ENCODE measurements around the gene FSTL4. TPM values are rescaled to one million over a fixed set of nuclear protein-coding genes. Genes with fewer than 3 reads are reported as not detected.
"Not testable (repeated sequence)": the region's sequence is repeated elsewhere in the genome, so short reads cannot be mapped to it uniquely, and the experiment has no call there.

FSTL4 gene
- total RNA-seq, 1 donor from 2014 or later = 11.3 TPM

DNA sequence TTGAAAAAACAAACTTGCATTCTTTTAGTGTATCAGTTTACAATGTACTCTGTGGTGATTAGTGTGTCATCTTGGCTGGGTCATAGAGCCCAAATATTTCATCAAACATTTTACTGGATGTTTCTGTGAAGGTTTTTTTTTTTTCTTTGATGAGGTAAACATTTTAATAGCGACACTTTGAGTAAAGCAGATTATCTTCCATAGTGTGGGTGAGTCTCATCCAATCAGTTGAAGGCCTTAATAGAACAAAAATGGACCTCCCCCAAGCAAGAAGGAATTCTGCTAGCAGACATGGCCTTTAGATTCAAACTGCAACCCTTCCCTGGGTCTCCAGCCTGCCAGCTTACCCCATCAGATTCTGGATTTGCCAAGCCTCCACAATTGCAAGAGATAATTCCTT, 72.5 kb downstream of the FSTL4 start:
- Mint-ChIP-seq H3K36me3 (no peaks in the 10 kb centered on the region), H3K4me1 (ENCODE audit: unreplicated experiment) (no peaks in the 10 kb centered on the region), H3K27ac (no peak overlapping the region), H3K9me3 (no peaks in the 10 kb centered on the region), H3K4me3 (no peak overlapping the region), H3K27me3 (peaks cover 4% of the 10 kb centered on the region)
- TF ChIP-seq, protein P1, sequence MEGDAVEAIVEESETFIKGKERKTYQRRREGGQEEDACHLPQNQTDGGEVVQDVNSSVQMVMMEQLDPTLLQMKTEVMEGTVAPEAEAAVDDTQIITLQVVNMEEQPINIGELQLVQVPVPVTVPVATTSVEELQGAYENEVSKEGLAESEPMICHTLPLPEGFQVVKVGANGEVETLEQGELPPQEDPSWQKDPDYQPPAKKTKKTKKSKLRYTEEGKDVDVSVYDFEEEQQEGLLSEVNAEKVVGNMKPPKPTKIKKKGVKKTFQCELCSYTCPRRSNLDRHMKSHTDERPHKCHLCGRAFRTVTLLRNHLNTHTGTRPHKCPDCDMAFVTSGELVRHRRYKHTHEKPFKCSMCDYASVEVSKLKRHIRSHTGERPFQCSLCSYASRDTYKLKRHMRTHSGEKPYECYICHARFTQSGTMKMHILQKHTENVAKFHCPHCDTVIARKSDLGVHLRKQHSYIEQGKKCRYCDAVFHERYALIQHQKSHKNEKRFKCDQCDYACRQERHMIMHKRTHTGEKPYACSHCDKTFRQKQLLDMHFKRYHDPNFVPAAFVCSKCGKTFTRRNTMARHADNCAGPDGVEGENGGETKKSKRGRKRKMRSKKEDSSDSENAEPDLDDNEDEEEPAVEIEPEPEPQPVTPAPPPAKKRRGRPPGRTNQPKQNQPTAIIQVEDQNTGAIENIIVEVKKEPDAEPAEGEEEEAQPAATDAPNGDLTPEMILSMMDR (conservative IDR thresholded peaks at IDR 0.05) = no peak
- DNase-seq (ENCODE audit: extremely low spot score, unreplicated experiment) = no peak

DNA sequence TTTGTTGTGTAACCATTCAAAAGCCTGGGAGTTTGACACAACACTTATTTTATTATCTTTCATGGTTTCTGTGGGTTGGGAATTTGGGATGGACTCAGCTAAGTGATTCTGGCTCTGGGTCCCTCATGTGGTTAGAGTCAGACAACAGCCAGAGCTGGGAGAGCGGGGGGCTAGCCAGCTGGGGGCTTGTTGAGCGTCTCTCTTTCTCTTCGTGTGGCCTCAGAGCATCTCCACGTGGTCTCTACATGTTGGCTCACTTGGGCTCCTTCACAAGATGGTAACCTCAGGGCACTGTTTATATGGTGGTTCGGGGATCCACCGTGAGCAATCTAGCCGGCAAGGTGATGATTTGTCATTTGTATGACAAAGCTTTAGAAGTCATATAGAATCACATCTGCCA, 73.6 kb downstream of the FSTL4 start:
- no peaks in the 10 kb centered on the region for H3K9me3 Mint-ChIP-seq
- H3K27ac Mint-ChIP-seq = no peak overlapping the region
- H3K36me3 Mint-ChIP-seq = no peaks in the 10 kb centered on the region
- DNase-seq (ENCODE audit: extremely low spot score, unreplicated experiment) = no peak
- peaks cover 4% of the 10 kb centered on the region for H3K27me3 Mint-ChIP-seq
- no peaks in the 10 kb centered on the region for H3K4me1 Mint-ChIP-seq (ENCODE audit: unreplicated experiment)
- TF ChIP-seq, protein P1 (conservative IDR thresholded peaks at IDR 0.05) = no peak
- H3K4me3 Mint-ChIP-seq = no peak overlapping the region

DNA sequence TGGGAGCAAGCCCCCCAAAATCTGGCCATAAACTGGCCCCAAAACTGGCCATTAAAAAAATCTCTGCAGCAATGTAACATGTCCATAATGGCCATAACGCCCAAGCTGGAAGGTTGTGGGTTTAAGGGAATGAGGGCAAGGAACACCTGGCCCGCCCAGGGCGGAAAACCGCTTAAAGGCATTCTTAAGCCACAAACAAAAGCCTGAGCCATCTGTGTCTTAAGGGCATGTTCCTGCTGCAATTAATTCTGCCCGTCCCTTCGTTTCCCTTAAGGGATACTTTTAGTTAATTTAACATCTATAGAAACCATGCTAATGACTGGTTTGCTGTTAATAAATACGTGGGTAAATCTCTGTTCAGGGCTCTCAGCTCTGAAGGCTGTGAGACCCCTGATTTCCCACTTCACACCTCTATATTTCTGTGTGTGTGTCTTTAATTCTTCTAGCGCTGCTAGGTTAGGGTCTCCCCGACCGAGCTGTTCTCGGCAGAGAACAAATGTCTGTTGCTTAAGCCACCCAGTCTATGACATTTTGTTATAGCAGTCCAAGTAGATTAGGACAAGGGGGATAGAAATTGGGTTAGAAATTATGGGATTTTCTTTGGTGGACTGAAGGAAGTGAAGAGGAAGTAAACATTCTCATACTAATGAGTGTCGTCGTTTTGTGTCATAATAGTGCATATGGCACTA, 77.0 kb downstream of the FSTL4 start:
- not testable (repeated sequence) for H3K9me3 Mint-ChIP-seq, H3K36me3 Mint-ChIP-seq, H3K27me3 Mint-ChIP-seq

DNA sequence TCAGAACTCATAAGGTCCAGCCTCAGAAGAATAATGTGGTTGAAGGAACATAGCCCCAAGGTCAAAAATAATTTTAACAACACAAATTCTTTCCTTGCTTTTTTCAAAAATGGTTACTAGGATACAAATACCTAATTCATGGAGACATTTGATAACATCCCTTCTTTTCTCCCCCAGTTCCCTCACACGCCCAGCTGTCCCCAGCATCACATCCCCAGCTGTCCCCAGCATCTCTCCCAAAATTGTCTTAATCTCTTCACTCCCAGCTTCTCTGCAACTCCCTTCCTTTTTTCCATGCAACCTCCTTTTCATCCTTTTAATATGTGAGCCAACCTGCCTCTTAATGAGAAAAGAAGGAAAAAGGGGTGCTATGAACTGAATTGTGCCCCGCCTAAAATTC, 77.8 kb downstream of the FSTL4 start:
- TF ChIP-seq, protein P1 (conservative IDR thresholded peaks at IDR 0.05) = no peak
- Mint-ChIP-seq H3K9me3 (no peaks in the 10 kb centered on the region), H3K27me3 (peaks cover 4% of the 10 kb centered on the region), H3K4me1 (ENCODE audit: unreplicated experiment) (no peaks in the 10 kb centered on the region), H3K4me3 (no peak overlapping the region), H3K27ac (no peak overlapping the region), H3K36me3 (no peaks in the 10 kb centered on the region)
- no peak for DNase-seq (ENCODE audit: extremely low spot score, unreplicated experiment)

More for the DNA sequence above, 77.0 kb downstream of the FSTL4 start:
- not testable (repeated sequence) for H3K27ac Mint-ChIP-seq; H3K4me1 Mint-ChIP-seq (ENCODE audit: unreplicated experiment); DNase-seq (ENCODE audit: extremely low spot score, unreplicated experiment); H3K4me3 Mint-ChIP-seq

DNA sequence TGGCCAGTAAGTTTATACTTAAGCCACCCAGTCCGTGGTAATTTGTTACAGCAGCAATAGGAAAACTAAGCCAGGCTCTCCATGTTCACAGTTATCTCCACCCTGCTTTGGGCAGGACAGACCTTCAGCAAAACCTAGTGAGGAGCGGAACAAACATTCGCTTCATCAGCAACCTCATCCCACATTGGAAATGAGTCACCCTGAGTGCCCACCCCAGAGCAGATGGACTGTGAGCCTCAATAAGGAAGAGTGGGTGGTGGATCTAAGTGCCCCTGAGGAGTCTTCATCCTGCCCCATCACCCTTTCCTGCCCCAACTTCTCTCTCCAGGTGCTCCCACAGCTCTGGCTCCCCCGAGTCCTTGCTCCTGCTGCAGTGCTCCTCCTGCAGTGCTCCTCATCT, 78.8 kb downstream of the FSTL4 start:
- H3K4me1 Mint-ChIP-seq (ENCODE audit: unreplicated experiment) = no peaks in the 10 kb centered on the region
- H3K9me3 Mint-ChIP-seq = no peaks in the 10 kb centered on the region
- TF ChIP-seq, protein P1 (conservative IDR thresholded peaks at IDR 0.05) = no peak
- H3K27me3 Mint-ChIP-seq = peaks cover 4% of the 10 kb centered on the region
- no peak for DNase-seq (ENCODE audit: extremely low spot score, unreplicated experiment)
- H3K36me3 Mint-ChIP-seq = no peaks in the 10 kb centered on the region
- H3K27ac Mint-ChIP-seq = no peak overlapping the region
- no peak overlapping the region for H3K4me3 Mint-ChIP-seq

DNA sequence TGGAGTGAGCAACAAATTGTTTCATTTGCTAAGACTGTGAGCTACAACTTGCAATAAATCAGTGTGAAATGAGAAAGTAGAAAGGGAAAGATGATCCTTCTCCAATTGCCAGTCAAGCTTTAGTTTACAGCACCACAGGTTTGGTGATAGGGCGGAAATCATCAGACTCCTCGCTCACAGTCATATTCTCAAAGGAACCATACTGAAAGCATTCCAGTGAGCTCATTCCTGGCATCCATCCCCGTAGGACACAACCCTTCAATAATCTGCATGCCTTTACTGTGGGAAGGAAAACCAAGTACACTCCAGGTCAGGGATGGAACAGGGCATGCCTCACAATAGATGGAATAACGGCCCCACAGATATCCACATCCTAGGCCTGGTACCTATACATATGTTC, 80.7 kb downstream of the FSTL4 start:
- Mint-ChIP-seq H3K27ac (no peak overlapping the region), H3K27me3 (peaks cover 4% of the 10 kb centered on the region), H3K4me3 (no peak overlapping the region), H3K4me1 (ENCODE audit: unreplicated experiment) (no peaks in the 10 kb centered on the region), H3K9me3 (no peaks in the 10 kb centered on the region), H3K36me3 (no peaks in the 10 kb centered on the region)
- TF ChIP-seq, protein P1 (conservative IDR thresholded peaks at IDR 0.05) = no peak
- no peak for DNase-seq (ENCODE audit: extremely low spot score, unreplicated experiment)

All from type B pancreatic cell (in vitro differentiated cells).